ENCODE measurements around the gene ZNF503. TPM values are rescaled to one million over a fixed set of nuclear protein-coding genes. Genes with fewer than 3 reads are reported as not detected.

The ZNF503 gene
- total RNA-seq, 2 experiments from 2014 or later: 0.35 to 0.80 TPM

DNA sequence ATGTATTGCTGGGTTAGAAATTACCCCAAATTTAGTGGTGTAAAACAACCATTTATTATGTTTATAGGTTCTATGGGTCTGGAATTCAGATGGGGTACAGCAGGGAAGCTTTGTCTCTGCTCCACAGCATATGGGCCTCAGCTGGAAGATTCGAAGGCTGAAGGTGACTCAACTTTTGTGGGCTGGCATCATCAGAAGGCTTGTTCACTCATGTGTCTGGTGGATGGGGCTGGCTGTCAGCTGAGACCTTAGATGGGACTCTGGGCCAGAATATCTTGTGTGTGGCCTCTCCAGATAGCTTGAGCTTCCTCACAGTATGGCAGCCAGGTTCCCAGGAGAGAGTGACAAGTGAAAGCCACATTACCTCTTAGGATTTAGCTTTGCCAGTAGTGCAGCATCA lies 45.9 kb downstream of the ZNF503 start:
- Mint-ChIP-seq H3K27ac (no peak overlapping the region), H3K4me3 (no peak overlapping the region), H3K27me3 (peaks cover 2% of the 10 kb centered on the region), H3K4me1 (no peaks in the 10 kb centered on the region), H3K9me3 (ENCODE audit: low read depth) (no peaks in the 10 kb centered on the region), H3K36me3 (no peaks in the 10 kb centered on the region)
- DNase-seq (no peak), ATAC-seq (no peak)
- CTCF ChIA-PET: no interaction called here

DNA sequence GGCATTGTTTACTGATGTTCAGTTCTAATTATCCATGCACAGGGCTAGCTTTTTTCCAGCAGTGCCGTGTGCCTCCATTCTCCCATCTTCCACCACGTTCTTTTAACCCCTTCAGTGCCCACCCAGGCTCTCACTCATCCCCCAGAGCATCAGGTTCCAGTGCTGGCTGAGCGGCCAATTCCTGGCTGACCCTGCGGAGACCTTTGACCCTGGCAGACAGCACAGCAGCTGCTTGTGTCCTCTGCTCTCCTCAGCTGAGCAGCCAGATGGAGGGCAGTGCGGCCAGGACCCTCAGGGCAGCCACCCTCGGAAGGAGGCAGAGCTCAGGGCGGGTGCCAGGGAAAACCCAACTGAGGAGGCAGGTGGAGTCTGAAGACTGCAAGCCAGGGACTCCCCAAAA lies 48.4 kb downstream of the ZNF503 start:
- DNase-seq (no peak), ATAC-seq (no peak)
- H3K4me1 Mint-ChIP-seq: no peaks in the 10 kb centered on the region
- peaks cover 2% of the 10 kb centered on the region for H3K27me3 Mint-ChIP-seq
- H3K4me3 Mint-ChIP-seq: no peak overlapping the region
- CTCF ChIA-PET: no interaction called here
- H3K36me3 Mint-ChIP-seq: no peaks in the 10 kb centered on the region
- no peaks in the 10 kb centered on the region for H3K9me3 Mint-ChIP-seq (ENCODE audit: low read depth)
- H3K27ac Mint-ChIP-seq: no peak overlapping the region

DNA sequence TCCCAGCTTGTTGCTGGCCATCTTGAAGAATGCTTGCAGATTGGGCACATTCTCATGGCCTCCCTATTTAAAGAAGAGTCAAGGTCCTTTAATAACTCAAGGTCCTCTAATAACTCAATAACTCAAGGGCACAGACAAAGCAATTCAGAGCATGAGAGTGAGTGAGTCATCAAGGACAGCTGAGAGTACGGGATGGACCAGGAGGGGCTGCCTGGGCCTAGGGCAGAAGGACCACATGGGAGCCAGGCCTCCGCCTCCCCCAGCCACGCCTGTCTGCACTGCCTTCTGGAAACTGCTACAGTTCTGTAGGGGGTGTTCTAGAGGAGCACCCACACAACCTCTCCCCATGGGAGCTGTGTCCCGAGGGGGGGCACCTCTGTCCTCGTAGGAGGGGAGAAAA lies 48.9 kb downstream of the ZNF503 start:
- no peaks in the 10 kb centered on the region for H3K9me3 Mint-ChIP-seq (ENCODE audit: low read depth)
- DNase-seq: no peak
- H3K36me3 Mint-ChIP-seq: no peaks in the 10 kb centered on the region
- no peak overlapping the region for H3K4me3 Mint-ChIP-seq
- ATAC-seq: no peak
- H3K4me1 Mint-ChIP-seq: no peaks in the 10 kb centered on the region
- H3K27ac Mint-ChIP-seq: no peak overlapping the region
- peaks cover 2% of the 10 kb centered on the region for H3K27me3 Mint-ChIP-seq
- CTCF ChIA-PET: no interaction called here

DNA sequence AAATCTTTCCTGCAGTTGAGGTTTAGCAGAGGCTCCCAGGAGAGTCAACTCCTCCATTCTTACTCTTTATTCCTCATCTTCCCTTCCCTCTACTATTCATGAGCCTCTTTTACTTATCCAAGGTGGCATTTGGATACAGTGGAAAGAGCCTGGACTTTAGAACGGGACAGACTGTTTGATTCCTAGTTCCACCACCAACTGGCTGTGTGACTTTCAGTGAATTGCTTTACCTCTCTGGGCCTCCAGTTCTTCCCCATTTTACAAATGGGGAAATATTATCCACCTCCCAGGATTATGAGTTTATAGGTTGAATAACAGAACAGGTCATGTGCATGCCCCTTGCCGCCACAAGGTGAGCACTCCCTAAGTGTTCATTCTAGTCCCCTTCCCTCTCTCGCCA lies 49.9 kb downstream of the ZNF503 start:
- H3K27ac Mint-ChIP-seq: no peak overlapping the region
- ATAC-seq: no peak
- no peaks in the 10 kb centered on the region for H3K9me3 Mint-ChIP-seq (ENCODE audit: low read depth)
- no peak overlapping the region for H3K4me3 Mint-ChIP-seq
- no peaks in the 10 kb centered on the region for H3K36me3 Mint-ChIP-seq
- DNase-seq: no peak
- no peaks in the 10 kb centered on the region for H3K27me3 Mint-ChIP-seq
- no peaks in the 10 kb centered on the region for H3K4me1 Mint-ChIP-seq
- CTCF ChIA-PET: no interaction called here

DNA sequence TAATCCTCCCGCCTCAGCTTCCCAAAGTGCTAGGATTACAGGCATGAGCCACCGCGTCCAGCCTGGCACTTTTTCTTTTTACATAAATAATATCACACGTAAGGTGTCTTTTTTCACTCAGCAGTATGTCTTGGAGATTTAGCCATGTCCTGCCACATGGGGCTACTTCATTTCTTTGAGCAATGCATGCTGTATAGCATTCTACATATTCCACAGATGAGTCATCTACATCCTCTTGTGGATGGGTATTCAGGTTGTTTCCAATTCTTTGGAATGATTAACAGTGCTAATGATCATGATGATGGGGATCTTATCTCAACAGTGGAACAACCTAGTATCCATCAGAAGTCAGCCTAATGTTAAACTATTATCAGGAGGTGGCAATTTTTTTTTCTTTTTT lies 50.8 kb downstream of the ZNF503 start:
- no peak overlapping the region for H3K27ac Mint-ChIP-seq
- H3K4me3 Mint-ChIP-seq: no peak overlapping the region
- no peaks in the 10 kb centered on the region for H3K4me1 Mint-ChIP-seq
- no peaks in the 10 kb centered on the region for H3K9me3 Mint-ChIP-seq (ENCODE audit: low read depth)
- ATAC-seq (no peak), DNase-seq (no peak)
- CTCF ChIA-PET: no interaction called here
- no peaks in the 10 kb centered on the region for H3K36me3 Mint-ChIP-seq
- H3K27me3 Mint-ChIP-seq: no peaks in the 10 kb centered on the region

Other genes starting within 250 kb of the ZNF503 start
- 100 to 1,000 TPM; 136 to 156 TPM for gene VDAC2, start 191.0 kb downstream of the ZNF503 start, total RNA-seq
- 10 to 100 TPM; 39.8 to 43.2 TPM for gene COMTD1, start 165.8 kb downstream of the ZNF503 start, total RNA-seq
- not detected for gene LRMDA, start 29.9 kb upstream of the ZNF503 start, total RNA-seq

Data from activated CD8-positive, alpha-beta memory T cell treated with anti-CD3 and anti-CD28 coated beads, Interleukin-2, amount 10 ng/mL, durations not matched to agents 7 days and 5 days (primary cell).